Keratinocyte (primary cell): Measurements from ENCODE around the gene P4HB. TPM values are rescaled to one million over a fixed set of nuclear protein-coding genes. Genes with fewer than 3 reads are reported as not detected.

Experiments
- DNase-seq: peaks from one replicate; pipeline ENCODE4 v3.0.0-alpha.2; 2011; ENCODE audit warnings: low read depth, missing footprints, low spot score
- FAIRE-seq: peaks from 2 replicates; lab custom pipeline; 2011; peaks lifted over from hg19 to GRCh38; lab: Jason Lieb, UNC
- H2AFZ ChIP-seq: 2 replicates; pipeline ENCODE4 v1.6.0; 2012; ENCODE audit warnings: low read length, control low read depth, inconsistent platforms; ENCODE audit not compliant: control insufficient read depth
- H3K27ac ChIP-seq: 2 replicates; pipeline ENCODE4 v1.5.1; 2011; ENCODE audit warnings: low read length; ENCODE audit not compliant: control insufficient read depth, insufficient read depth
- H3K27me3 ChIP-seq: 3 replicates; pipeline ENCODE4 v1.6.0; 2011; ENCODE audit warnings: low read length; ENCODE audit not compliant: control insufficient read depth, insufficient read depth; ENCODE audit errors: extremely low read depth
- H3K36me3 ChIP-seq, 2 experiments: 2 replicates in 1 of 2; 3 replicates in 1 of 2; pipeline ENCODE4 v1.5.1; 2011; ENCODE audit warnings: low read length in 2 of 2, mild to moderate bottlenecking in 1 of 2; ENCODE audit not compliant: control insufficient read depth in 2 of 2, insufficient read depth in 2 of 2; ENCODE audit errors: extremely low read depth in 1 of 2
- H3K4me1 ChIP-seq: 3 replicates; pipeline ENCODE4 v1.5.1; 2011; ENCODE audit warnings: low read length; ENCODE audit not compliant: control insufficient read depth, insufficient read depth; ENCODE audit errors: extremely low read depth
- H3K4me2 ChIP-seq: 3 replicates; pipeline ENCODE4 v1.6.0; 2011; ENCODE audit warnings: low read depth, low read length; ENCODE audit not compliant: control insufficient read depth, insufficient read depth; ENCODE audit errors: extremely low read depth
- H3K4me3 ChIP-seq, 3 experiments: fragments of 200-600 bp in 1 of 3; sonication (generic) in 1 of 3; 2 replicates in 2 of 3; 3 replicates in 1 of 3; pipeline ENCODE4 v1.5.1; 2011 to 2016; ENCODE audit warnings: low read length in 3 of 3, mild to moderate bottlenecking in 3 of 3, control low read depth in 2 of 3, inconsistent platforms in 1 of 3, low read depth in 1 of 3, mixed read lengths in 1 of 3, mixed run types in 1 of 3, moderate library complexity in 1 of 3; ENCODE audit not compliant: control insufficient read depth in 2 of 3, insufficient read depth in 2 of 3; ENCODE audit errors: extremely low read depth in 1 of 3
- H3K79me2 ChIP-seq: 2 replicates; pipeline ENCODE4 v1.6.0; 2012; ENCODE audit warnings: low read length; ENCODE audit not compliant: control insufficient read depth, insufficient read depth
- H3K9ac ChIP-seq: 3 replicates; pipeline ENCODE4 v1.6.0; 2011; ENCODE audit warnings: low read length; ENCODE audit not compliant: control insufficient read depth, insufficient read depth; ENCODE audit errors: extremely low read depth
- H3K9me1 ChIP-seq: 3 replicates; pipeline ENCODE4 v1.6.0; 2011; ENCODE audit warnings: low read length; ENCODE audit not compliant: control insufficient read depth, insufficient read depth; ENCODE audit errors: extremely low read depth
- H3K9me3 ChIP-seq: 2 replicates; pipeline ENCODE4 v1.5.1; 2012; ENCODE audit warnings: low read depth, low read length; ENCODE audit not compliant: control insufficient read depth
- H4K20me1 ChIP-seq: 3 replicates; pipeline ENCODE4 v1.6.0; 2011; ENCODE audit warnings: low read length; ENCODE audit not compliant: control insufficient read depth, insufficient read depth; ENCODE audit errors: extremely low read depth
- CTCF ChIP-seq, 3 experiments: IDR thresholded peaks in 1 of 3; conservative IDR thresholded peaks in 1 of 3; optimal IDR thresholded peaks in 1 of 3; 2 replicates in 2 of 3; 3 replicates in 1 of 3; pipeline versions ENCODE3 to v1.5.1; 2011; ENCODE audit warnings: low read length in 3 of 3, mild to moderate bottlenecking in 3 of 3, moderate library complexity in 2 of 3, control low read depth in 1 of 3, inconsistent platforms in 1 of 3; ENCODE audit not compliant: insufficient read depth in 2 of 3; ENCODE audit errors: extremely low read depth in 1 of 3
- EZH2 ChIP-seq: IDR thresholded peaks from one replicate; pipeline ENCODE4 v1.6.1; 2012; ENCODE audit warnings: inconsistent platforms, mild to moderate bottlenecking, low read length, moderate library complexity
- dilution Hi-C: fragments of 300-500 bp; cut with MboI; formaldehyde crosslinking; loops from one replicate; pipeline ENCODE4 v1.7.0; 2020; ENCODE audit warnings: low sequenced_read_pairs; ENCODE audit not compliant: extremely low pct_ligation_motif_present
- polyA plus RNA-seq, 5 experiments: library from polyadenylated mRNA; depleted of rRNA in 3 of 5; stranded (reverse) in 3 of 5; stranded (forward) in 1 of 5; unstranded in 1 of 5; fragments of >200 nt; gene quantifications; 1 replicate in 1 of 5; 2 replicates in 3 of 5; 3 replicates in 1 of 5; pipeline versions ENCODE4 v1.2.1 to v1.2.3, GENCODE V29; 2011 to 2012; ENCODE audit warnings: missing spikeins in 2 of 5, low read depth in 1 of 5, low replicate concordance in 1 of 5

P4HB gene
- polyA plus RNA-seq, 1 donor (not counting 4 experiments of a cell fraction or from before 2014, with no cell fraction given): 149 TPM

GRCh38 chr17:81807210-81807719 lies 53.1 kb downstream of the P4HB start:
- TF ChIP-seq EZH2 (no peak), CTCF (optimal IDR thresholded peaks at IDR 0.05 in 1 of 3, IDR thresholded peaks at IDR 0.05 in 1 of 3, conservative IDR thresholded peaks at IDR 0.05 in 1 of 3; ENCODE audit: extremely low read depth in 1 of 3, insufficient read depth in 2 of 3, low read length in 3 of 3) (no peak)
- no peak overlapping the region for H3K4me2 ChIP-seq
- FAIRE-seq (no peak), DNase-seq (no peak)
- no peaks in the 10 kb centered on the region for H3K9me3 ChIP-seq
- H3K27ac ChIP-seq: no peak overlapping the region
- no peak overlapping the region for H3K4me3 ChIP-seq
- H3K79me2 ChIP-seq: no peaks in the 10 kb centered on the region
- peaks cover 65% of the 10 kb centered on the region for H3K27me3 ChIP-seq
- no peak overlapping the region for H2AFZ ChIP-seq
- dilution Hi-C loops: no loop called here
- H4K20me1 ChIP-seq: no peaks in the 10 kb centered on the region
- no peaks in the 10 kb centered on the region for H3K9me1 ChIP-seq
- no peaks in the 10 kb centered on the region for H3K36me3 ChIP-seq
- H3K4me1 ChIP-seq: no peaks in the 10 kb centered on the region
- H3K9ac ChIP-seq: no peak overlapping the region

- H3K9me3 ChIP-seq: no peaks in the 10 kb centered on the region
- dilution Hi-C loops: no loop called here
- H3K27me3 ChIP-seq: peaks cover 71% of the 10 kb centered on the region
- H3K9me1 ChIP-seq: no peaks in the 10 kb centered on the region
- H3K4me2 ChIP-seq: no peak overlapping the region
- H3K79me2 ChIP-seq: no peaks in the 10 kb centered on the region
- no peak overlapping the region for H3K4me3 ChIP-seq
- H3K4me1 ChIP-seq: no peaks in the 10 kb centered on the region
- no peak overlapping the region for H3K27ac ChIP-seq
- H2AFZ ChIP-seq: no peak overlapping the region
- FAIRE-seq: no peak
- no peak for TF ChIP-seq EZH2
- TF ChIP-seq CTCF (optimal IDR thresholded peaks at IDR 0.05 in 1 of 3, IDR thresholded peaks at IDR 0.05 in 1 of 3, conservative IDR thresholded peaks at IDR 0.05 in 1 of 3; ENCODE audit: extremely low read depth in 1 of 3, insufficient read depth in 2 of 3, low read length in 3 of 3): no peak
- no peak overlapping the region for H3K9ac ChIP-seq
- no peak for DNase-seq
- H4K20me1 ChIP-seq: no peaks in the 10 kb centered on the region
- no peaks in the 10 kb centered on the region for H3K36me3 ChIP-seq
Observed at GRCh38 chr17:81806461-81807209, 53.7 kb downstream of the P4HB start.
